ENCODE measurements around the gene TSHZ3.

Gene TSHZ3

GRCh38 chr19:31338069-31338776 lies 11.0 kb downstream of the TSHZ3 start:
- DNase-seq (ENCODE audit: low read depth, low spot score) = no peak

- no peak for DNase-seq (ENCODE audit: low read depth, low spot score)
Observed at GRCh38 chr19:31337008-31337914, 12.0 kb downstream of the TSHZ3 start.

GRCh38 chr19:31335716-31336115 lies 13.5 kb downstream of the TSHZ3 start:
- no peak for DNase-seq (ENCODE audit: low read depth, low spot score)

GRCh38 chr19:31334849-31335624 lies 14.2 kb downstream of the TSHZ3 start:
- no peak for DNase-seq (ENCODE audit: low read depth, low spot score)

GRCh38 chr19:31334101-31334848 lies 15.0 kb downstream of the TSHZ3 start:
- no peak for DNase-seq (ENCODE audit: low read depth, low spot score)

- no peak for DNase-seq (ENCODE audit: low read depth, low spot score)
Observed at GRCh38 chr19:31332096-31332495, 17.1 kb downstream of the TSHZ3 start.

GRCh38 chr19:31331536-31331935 lies 17.7 kb downstream of the TSHZ3 start:
- DNase-seq (ENCODE audit: low read depth, low spot score) = no peak

- no peak for DNase-seq (ENCODE audit: low read depth, low spot score)
Observed at GRCh38 chr19:31330761-31331160, 18.5 kb downstream of the TSHZ3 start.

- DNase-seq (ENCODE audit: low read depth, low spot score) = no peak
Observed at GRCh38 chr19:31330237-31330636, 19.0 kb downstream of the TSHZ3 start.

GRCh38 chr19:31329819-31330218 lies 19.4 kb downstream of the TSHZ3 start:
- no peak for DNase-seq (ENCODE audit: low read depth, low spot score)

- no peak for DNase-seq (ENCODE audit: low read depth, low spot score)
Observed at GRCh38 chr19:31328238-31328637, 21.0 kb downstream of the TSHZ3 start.

GRCh38 chr19:31326329-31327028 lies 22.8 kb downstream of the TSHZ3 start:
- DNase-seq (ENCODE audit: low read depth, low spot score) = no peak

GRCh38 chr19:31325342-31325741 lies 23.9 kb downstream of the TSHZ3 start:
- no peak for DNase-seq (ENCODE audit: low read depth, low spot score)

- DNase-seq (ENCODE audit: low read depth, low spot score) = no peak
Observed at GRCh38 chr19:31319465-31319864, 29.8 kb downstream of the TSHZ3 start.

- no peak for DNase-seq (ENCODE audit: low read depth, low spot score)
Observed at GRCh38 chr19:31318790-31319425, 30.3 kb downstream of the TSHZ3 start.

GRCh38 chr19:31317570-31317969 lies 31.7 kb downstream of the TSHZ3 start:
- no peak for DNase-seq (ENCODE audit: low read depth, low spot score)

- DNase-seq (ENCODE audit: low read depth, low spot score) = no peak
Observed at GRCh38 chr19:31317093-31317492, 32.1 kb downstream of the TSHZ3 start.

GRCh38 chr19:31316201-31316951 lies 32.9 kb downstream of the TSHZ3 start:
- no peak for DNase-seq (ENCODE audit: low read depth, low spot score)

GRCh38 chr19:31315652-31316051 lies 33.6 kb downstream of the TSHZ3 start:
- DNase-seq (ENCODE audit: low read depth, low spot score) = no peak
